T-helper 2 cell (primary cell): ENCODE results near the gene FAR1.
"Not testable (repeated sequence)": the region's sequence is repeated elsewhere in the genome, so short reads cannot be mapped to it uniquely, and the experiment has no call there.

Experiments
- DNase-seq, 5 experiments: peaks; one replicate each; pipeline versions ENCODE4 v3.0.0 to v3.0.0-alpha.2; 2012 to 2022
- total RNA-seq, 2 donors: gene quantifications; one replicate each; lab custom pipeline; 2026; lab: John Stamatoyannopoulos, UW

Gene FAR1
- total RNA-seq = 43.4 to 54.9 reads per million in 2 donors

DNA sequence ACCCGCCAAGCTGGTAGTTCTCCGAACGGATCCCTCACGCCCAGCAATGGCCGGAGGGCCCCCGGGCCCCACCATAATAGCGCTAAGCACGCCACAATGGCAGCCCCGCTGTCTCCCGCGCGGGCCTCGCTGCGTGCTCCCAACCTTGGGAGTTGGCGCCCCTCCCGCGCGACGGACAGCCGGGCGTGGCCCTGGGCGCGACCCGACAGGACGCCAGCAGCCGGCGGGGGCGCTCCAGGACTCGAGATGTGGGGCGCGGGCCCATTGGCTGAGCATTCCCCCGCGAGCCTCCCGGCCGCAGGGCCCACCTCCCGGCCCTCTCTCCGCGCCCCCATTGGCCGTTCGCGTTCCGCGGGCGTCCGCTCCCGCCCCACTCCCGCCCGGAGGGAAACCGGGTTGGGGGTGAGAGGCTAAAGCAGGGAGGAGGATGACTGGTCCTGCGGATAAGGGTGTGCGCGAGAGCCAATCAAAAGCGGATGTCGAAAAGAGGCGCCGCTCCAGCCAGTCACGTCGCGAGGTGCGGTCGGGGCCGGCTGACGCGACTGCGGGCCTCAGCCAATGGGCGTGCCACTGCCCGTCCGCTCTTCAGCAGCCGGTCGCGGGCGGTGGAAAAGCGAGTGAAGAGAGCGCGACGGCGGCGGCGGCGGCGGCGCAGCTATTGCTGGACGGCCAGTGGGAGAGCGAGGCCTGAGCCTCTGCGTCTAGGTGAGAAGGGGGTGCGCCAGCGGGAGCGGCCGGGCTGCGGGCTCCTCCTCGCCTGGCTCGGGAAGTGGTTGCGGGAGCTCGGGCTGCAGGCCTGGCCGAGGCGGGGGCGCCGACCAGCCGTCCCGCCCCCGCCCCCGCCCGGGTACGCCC is at the start of gene FAR1:
Gene FAR1, plus strand, starts transcription at position 567 of the 855 bp plus-strand sequence. CDS start 26,098 bp downstream, outside the sequence.
- peak; percentile 89 to 100 (median 95) for DNase-seq

DNA sequence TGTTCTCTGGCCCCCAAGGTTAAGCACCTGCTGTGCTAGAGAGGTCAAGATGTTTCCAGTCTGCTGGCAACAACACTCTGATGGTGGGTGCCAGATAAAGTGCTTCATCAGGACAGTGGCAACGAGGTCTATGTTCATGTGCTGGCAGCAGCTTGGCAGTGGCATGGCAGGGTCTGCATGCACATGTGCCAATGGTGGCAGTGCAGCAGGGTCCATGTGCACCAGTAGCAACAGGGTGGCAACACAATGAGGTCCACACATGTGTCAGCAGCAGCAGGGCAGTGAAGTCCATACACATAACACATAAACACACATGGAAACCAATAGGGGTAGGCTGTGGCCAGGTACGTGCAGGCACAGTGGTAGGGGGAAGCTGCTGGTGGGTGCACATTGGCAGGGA is 48.4 kb upstream of the FAR1 start:
- DNase-seq = no peak

GRCh38 chr11:13626818-13627217 is 41.6 kb upstream of the FAR1 start:
- not testable (repeated sequence) for DNase-seq

DNA sequence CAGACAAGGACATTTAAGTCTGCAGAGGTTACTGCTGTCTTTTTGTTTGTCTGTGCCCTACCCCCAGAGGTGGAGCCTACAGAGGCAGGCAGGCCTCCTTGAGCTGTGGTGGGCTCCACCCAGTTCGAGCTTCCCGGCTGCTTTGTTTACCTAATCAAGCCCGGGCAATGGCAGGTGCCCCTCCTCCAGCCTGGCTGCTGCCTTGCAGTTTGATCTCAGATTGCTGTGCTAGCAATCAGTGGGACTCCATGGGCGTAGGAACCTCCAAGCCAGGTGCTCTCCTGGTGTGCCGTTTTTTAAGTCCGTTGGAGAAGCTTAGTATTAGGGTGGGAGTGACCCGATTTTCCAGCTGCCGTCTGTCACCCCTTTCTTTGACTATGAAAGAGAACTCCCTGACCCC is 39.8 kb upstream of the FAR1 start:
- DNase-seq = not testable (repeated sequence)

DNA sequence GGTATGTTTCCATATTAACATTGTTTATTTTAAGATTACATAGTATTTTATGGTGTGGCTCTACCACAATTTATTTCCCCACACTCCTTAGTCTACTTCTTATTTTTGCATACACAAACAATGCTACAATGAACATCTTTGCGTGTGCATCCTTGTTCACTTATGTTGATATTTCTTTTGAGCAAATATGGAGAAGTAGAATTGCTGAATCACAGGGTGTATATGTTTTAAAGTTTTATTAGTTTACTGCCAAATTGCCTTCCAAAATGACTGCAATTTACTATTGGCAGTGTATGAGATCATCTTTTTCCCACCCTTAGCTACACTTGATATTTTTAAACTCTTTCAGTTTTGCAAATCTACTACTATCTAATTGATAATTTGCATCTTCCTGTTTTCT is 38.7 kb upstream of the FAR1 start:
- no peak for DNase-seq

- DNase-seq = no peak
These were observed 33.2 kb upstream of the FAR1 start for GRCh38 chr11:13635290-13635689.

GRCh38 chr11:13635804-13636203 is 32.7 kb upstream of the FAR1 start:
- DNase-seq = no peak

DNA sequence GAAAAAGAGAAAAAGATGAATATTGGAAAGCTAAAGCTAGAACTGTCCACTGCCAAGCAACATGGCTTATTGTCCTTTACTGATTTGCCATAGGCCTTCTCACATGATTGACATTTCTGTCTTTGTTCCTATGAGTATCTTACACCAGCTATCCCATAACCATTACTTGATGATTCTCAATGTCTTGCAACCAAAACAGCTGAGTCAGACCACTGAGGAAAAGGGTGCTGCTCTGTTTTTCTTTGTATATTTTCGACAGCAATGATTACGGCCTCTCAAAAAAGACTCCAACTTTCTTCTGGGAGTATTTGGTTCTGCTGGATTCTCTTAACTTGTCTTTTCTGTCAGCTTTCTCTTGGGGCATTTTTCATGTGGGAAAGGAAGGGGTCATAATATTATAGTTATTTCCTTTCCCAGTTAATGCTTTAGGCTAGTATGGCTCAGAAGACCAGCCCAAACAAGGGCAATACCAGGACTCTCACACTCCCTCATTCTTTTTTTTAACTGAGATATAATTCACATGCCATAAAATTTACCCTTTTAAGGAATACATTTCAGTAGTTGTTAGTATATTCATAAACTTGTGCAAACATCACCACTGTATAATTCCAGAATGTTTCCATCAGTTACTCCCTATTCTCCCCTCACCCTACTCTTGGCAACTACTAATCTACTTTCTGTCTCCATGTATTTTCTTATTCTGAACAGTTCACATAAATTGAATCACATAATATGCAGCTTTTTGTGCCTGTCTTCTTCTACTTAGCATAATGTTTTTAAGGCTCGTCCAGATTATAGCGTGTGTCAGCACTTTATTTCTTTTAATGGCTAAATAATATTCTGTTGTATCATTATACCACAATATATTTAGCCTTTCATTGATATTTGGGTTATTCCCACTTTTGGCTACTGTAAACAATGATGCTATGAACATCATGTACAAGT is 31.1 kb upstream of the FAR1 start:
- DNase-seq = no peak

DNA sequence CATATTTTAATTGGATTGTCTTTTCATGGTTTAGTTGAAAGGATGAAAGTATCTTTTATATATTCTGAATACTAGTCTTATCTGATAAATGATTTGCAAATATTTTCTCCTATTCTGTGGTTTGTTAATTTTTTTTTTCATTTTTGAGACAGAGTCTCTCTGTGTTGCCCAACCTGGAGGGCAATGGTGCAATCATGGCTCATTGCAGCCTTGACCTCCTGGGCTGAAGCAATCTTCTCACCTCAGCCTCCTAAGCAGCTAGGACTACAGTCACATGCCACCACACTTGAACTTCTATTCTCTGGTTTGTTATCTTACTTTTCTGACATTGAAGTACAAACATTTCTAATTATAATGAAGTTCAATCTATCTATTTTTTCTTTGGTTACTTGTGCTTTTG is 30.0 kb upstream of the FAR1 start:
- no peak for DNase-seq

DNA sequence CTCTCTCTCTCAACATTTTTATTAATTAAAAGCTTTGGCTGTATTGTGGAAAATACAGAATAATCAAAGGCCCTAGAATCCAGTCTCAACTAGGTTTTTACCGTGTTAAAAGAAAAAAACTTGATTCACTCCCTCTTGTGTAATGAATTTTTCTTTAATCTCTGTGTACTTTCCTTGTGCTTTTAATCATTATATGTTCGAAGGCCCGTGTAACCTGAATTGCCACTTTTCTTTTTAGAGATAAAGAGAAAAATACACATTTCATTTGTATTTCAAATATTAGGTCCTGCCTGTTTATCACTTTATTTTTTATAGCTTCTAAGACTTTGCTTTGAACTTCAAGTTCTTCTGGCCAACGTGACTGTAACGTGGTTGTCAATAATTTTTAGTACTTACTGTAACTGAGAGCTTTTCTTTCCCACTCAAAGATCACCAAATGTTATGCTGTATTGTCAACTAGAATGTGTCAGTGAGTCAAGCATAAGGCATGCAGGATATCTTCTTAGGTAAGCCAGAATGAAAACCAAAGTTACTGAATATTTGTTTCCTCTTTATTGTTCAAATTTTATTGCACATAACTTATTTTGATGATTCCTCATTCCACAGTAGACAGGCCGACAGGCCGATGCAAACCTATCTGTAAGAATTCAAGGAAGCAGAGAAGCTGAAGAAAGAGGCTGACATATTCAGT is 23.3 kb upstream of the FAR1 start:
- no peak for DNase-seq

- DNase-seq = no peak
These were observed 21.1 kb upstream of the FAR1 start for GRCh38 chr11:13647391-13647790.

DNA sequence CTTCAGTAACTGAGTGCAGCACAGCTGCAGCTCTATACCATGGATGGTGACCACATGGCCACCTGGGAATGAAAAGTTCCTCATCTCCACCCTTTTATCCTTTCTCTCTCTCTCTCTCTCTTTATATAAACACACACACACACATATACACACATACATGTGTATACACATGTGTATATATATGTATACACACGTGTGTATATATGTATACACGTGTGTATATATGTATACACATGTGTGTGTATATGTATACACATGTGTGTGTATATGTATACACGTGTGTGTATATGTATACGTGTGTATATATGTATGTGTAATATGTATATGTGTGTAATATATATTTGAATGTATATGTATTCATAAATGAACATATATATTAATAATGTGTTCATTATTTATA is 18.8 kb upstream of the FAR1 start:
- DNase-seq = no peak

DNA sequence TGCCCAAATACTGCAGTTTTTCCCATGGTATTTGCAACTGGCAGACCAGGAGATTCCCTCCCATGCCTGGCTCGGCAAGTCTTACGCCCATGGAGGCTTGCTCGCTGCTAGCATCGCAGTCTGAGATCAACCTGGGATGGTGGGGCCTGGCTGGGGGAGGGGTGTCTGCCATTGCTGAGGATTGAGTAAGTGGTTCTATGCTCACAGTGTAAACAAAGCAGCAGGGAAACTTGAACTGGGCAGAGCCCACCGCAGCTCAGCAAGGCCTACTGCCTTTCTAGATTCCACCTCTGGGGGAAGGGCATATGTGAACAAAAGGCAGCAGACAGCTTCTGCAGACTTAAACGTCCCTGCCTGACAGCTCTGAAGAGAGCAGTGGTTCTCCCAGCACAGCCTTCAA is 17.0 kb upstream of the FAR1 start:
- not testable (repeated sequence) for DNase-seq

DNA sequence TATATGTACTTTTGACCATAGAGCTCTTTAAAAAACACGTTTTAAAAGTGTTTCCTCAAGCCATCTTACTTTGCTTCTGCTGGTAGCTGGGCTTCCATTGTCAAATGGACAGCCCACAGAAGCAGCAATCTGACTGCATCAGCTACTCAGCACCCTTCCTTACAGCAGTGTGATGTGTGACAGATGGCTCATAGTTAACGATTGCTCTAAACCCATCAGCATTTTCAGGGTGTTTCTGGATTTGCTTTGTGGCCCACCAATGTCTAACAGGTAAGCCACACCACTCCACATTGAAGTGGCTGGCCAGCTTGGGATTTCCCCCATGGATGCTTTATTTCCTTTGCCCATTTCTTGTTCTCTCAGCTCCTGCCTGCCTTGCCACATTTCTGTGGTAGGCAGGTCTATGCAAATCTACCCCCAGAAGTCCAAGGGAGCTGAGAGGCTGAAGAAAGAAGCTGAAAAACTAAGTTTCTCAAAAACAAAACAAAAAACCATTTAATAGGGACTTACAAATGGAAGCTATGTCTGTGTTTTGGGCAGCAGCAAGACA is 7.3 kb upstream of the FAR1 start:
- DNase-seq = no peak

GRCh38 chr11:13663631-13664071 is 4.8 kb upstream of the FAR1 start:
- no peak for DNase-seq

- no peak for DNase-seq
These were observed 4.1 kb upstream of the FAR1 start for GRCh38 chr11:13664351-13664750.

DNA sequence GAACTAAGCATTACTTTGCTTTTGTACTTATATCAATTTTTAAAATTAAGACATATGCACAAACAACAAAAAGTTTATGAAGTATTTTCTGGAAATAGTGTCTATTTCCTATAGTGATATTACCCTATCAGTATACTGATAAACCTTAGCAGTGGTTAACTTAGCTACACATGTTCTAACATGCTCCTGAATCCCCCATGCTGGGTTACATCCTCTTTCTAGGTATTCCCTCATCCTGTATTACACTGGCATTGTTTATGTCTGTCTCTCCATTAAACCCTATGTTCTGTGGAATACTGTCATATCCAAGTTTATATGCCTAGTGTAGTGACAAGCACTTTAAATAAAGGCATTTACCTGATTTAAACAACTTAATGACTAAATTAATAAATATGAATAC is 1.8 kb upstream of the FAR1 start:
- DNase-seq = no peak

DNA sequence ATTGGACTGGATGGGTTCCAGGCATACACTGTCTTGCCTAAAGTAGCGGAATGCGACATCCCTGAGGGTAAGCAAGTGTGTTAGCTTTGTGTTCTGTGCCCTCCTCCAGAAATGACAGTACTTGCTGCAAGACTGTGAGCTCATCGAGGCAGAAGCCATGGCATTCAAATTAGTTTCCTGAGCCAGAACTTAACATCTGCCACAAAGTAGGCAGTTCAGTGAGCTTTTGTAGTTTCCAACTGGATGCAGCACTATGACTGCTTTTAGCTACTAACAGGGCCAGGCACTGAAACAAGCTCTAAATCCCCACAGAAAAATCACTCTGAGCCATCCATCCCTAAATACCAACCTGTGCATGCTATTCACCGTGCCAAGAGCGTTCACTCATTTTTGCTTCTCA is 1.2 kb upstream of the FAR1 start:
- DNase-seq = no peak

- DNase-seq = no peak
These were observed 720 bp upstream of the FAR1 start for GRCh38 chr11:13667795-13668101.

- peak; percentile 19 to 72 (median 39) for DNase-seq
These were observed 571 bp downstream of the FAR1 start for GRCh38 chr11:13668957-13669521.

GRCh38 chr11:13669544-13670488 is 1.3 kb downstream of the FAR1 start:
- DNase-seq = peak in 1 of 5 experiments; percentile 23
